Stimulated activated CD8-positive, alpha-beta memory T cell treated with anti-CD3 and anti-CD28 coated beads, Interleukin-15, amount 100 ng/mL, for 4 hours (primary cell): Measurements from ENCODE around the gene IFNL2.
"Not testable (repeated sequence)": the region's sequence is repeated elsewhere in the genome, so short reads cannot be mapped to it uniquely, and the experiment has no call there.

Source experiments
- DNase-seq, 2 donors: peaks; one replicate each; pipeline ENCODE4 v3.0.0-alpha.2; 2020; ENCODE audit warnings: low read depth in 2 of 2

The IFNL2 gene

DNA sequence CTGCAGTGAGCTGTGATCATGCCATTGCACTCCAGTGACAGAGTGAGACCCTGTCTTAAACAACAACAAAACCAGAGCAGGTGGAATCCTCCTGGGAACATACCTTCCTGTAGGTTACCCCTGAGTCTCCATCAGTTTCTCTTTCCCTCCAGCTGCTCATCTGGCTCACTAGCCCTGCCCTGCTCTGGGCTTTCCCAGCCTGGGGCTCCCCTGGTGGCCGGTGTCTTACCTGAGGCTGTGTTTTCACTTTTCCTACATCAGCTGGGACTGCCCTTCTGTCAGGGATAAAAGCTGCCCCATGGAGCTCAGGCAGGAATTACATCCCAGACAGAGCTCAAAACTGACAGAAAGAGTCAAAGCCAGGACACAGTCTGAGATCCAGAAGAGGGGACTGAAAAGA is at the start of gene IFNL2:
IFNL2 (plus strand) TSS at position 312 of the 400 bp plus-strand sequence. CDS start 173 bp downstream, outside the sequence.
- DNase-seq = not testable (repeated sequence)

DNA sequence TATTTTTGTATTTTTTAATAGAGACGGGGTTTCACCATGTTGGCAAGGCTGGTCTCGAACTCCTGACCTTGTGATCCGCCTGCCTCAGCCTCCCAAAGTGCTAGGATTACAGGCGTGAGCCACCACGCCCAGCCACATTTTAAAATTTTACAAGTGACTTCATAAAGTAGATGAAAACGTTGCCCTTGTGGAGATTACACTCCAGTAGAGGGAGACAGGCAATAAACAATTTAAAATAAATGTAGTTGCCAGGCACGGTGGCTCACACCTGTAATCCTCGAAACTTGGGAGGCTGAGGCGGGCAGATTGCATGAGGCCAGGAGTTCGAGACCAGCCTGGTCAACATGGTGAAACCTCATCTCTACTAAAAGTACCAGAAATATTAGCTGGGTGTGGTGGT is 49.1 kb upstream of the IFNL2 start:
- DNase-seq = not testable (repeated sequence)

- no peak for DNase-seq
Measured at GRCh38 chr19:39223703-39224279, 44.4 kb upstream of the IFNL2 start.

DNA sequence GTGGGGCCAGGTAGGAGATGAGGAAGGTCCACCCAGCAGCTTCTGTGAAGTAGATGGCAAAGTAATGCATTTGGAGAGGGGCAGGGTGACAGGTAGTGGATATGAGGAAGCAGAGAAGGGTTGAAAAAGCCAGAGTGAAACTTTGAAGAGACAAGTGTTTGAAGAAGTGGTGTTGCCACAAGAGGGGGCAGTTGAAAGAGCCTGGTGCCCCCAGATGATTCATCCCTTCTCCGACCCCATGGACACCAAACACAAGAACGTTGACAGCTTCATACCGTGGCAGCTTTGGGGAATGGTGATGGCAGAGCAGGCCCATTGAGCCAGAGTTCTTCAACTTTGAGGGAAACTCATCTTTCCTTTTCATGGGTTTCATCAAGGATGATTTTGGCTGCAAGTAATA is 43.3 kb upstream of the IFNL2 start:
- no peak for DNase-seq

GRCh38 chr19:39230096-39230764 is 38.0 kb upstream of the IFNL2 start:
- no peak for DNase-seq

DNA sequence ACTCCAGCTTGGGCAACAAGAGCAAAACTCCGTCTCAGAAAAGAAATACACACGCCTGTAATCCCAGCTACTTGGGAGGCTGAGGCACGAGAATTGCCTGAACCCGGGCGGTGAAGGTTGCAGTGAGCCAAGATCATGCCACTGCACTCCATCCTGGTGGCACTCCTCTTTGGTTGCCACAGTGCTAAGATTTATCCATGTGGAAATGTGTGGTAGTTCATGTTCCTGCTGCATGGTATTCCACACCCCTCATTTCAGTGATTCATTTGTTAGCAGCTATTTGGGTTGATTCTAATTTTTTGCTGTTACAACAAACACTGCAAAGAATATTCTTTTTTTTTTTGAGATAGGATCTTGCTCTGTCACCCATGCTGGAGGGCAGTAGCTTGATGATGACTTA is 35.5 kb upstream of the IFNL2 start:
- DNase-seq = no peak

DNA sequence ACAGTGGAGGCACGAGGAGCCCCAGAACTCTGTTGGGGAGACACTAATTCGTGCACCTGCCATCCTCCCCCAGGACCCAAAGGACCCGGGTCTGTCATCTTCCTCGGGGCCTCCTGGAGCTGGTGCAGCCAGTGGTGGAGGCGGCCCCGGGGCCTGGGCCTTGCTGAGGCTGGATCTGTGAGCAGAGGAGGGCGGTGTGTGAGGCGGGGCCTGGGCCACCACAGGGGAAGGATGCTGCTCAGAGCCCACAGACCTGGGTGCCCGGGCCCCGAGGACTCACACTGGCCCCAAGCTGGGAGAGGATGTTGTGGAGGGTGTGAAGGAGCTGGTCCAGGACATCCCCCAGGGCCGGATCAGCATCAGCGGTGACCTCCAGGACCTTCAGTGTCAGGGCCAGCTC is 31.7 kb upstream of the IFNL2 start:
- DNase-seq = no peak

- peak; percentile 8 to 20 for DNase-seq
Measured at GRCh38 chr19:39237200-39238184, 30.7 kb upstream of the IFNL2 start.

GRCh38 chr19:39238209-39238608 is 30.0 kb upstream of the IFNL2 start:
- no peak for DNase-seq

- no peak for DNase-seq
Measured at GRCh38 chr19:39238944-39239343, 29.3 kb upstream of the IFNL2 start.

DNA sequence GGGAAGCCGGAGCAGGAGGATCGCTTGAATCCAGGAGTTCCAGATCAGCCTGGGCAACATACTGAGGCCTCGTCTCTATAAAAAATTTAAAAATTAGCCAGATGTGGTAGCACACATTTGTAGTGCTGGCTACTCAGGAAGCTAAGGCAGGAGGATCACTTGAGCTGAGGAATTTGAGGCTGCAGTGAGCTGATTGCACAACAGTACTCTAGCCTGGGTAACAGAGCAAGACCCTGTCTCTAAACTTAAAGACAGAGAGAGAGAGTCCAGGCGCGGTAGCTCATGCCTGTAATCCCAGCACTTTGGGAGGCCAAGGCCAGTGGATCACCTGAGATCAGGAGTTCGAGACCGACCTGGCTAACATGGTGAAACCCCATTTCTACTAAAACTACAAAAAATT is 27.8 kb upstream of the IFNL2 start:
- DNase-seq = no peak

GRCh38 chr19:39243741-39244140 is 24.5 kb upstream of the IFNL2 start:
- DNase-seq = not testable (repeated sequence)

DNA sequence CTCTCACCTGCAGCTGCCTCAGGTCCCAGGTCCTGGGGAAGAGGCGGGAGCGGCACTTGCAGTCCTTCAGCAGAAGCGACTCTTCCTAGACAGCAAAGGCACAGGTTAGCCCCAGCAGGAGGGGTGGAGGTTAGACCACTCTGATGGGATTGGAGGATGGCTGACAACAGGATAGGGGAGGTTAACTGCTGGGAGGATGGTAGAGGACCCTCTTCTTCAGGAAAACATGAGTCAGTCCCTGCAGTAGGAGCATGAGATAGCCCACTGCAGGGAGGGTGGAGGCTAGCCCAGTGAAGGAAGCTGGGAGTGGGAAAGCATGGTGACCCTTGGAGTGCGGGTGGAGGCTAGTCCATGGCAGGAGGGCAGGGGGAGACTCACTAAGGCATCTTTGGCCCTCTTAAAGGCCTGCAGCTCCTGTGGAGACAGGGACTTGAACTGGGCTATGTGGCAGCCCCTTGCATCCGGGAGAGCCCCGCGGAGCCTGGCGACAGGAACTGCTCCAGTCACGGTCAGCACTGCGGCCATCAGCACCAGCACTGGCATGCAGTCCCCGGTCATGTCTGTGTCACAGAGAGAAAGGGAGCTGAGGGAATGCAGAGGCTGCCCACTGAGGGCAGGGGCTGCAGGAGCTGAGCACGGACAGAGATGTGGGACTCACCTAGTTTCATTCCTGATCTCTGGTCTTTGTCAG is 23.6 kb upstream of the IFNL2 start, which contains the start of gene IFNL3:
IFNL3 (minus strand) TSS at position 597 of the 691 bp plus-strand sequence; CDS start at position 558, 39 bp downstream.
- not testable (repeated sequence) for DNase-seq

DNA sequence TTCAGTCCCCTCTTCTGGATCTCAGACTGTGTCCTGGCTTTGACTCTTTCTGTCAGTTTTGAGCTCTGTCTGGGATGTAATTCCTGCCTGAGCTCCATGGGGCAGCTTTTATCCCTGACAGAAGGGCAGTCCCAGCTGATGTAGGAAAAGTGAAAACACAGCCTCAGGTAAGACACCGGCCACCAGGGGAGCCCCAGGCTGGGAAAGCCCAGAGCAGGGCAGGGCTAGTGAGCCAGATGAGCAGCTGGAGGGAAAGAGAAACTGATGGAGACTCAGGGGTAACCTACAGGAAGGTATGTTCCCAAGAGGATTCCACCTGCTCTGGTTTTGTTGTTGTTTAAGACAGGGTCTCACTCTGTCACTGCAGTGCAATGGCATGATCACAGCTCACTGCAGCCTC is 23.0 kb upstream of the IFNL2 start:
- not testable (repeated sequence) for DNase-seq

GRCh38 chr19:39246951-39247669 is 21.1 kb upstream of the IFNL2 start:
- DNase-seq = peak in 1 of 2 donors; percentile 10

DNA sequence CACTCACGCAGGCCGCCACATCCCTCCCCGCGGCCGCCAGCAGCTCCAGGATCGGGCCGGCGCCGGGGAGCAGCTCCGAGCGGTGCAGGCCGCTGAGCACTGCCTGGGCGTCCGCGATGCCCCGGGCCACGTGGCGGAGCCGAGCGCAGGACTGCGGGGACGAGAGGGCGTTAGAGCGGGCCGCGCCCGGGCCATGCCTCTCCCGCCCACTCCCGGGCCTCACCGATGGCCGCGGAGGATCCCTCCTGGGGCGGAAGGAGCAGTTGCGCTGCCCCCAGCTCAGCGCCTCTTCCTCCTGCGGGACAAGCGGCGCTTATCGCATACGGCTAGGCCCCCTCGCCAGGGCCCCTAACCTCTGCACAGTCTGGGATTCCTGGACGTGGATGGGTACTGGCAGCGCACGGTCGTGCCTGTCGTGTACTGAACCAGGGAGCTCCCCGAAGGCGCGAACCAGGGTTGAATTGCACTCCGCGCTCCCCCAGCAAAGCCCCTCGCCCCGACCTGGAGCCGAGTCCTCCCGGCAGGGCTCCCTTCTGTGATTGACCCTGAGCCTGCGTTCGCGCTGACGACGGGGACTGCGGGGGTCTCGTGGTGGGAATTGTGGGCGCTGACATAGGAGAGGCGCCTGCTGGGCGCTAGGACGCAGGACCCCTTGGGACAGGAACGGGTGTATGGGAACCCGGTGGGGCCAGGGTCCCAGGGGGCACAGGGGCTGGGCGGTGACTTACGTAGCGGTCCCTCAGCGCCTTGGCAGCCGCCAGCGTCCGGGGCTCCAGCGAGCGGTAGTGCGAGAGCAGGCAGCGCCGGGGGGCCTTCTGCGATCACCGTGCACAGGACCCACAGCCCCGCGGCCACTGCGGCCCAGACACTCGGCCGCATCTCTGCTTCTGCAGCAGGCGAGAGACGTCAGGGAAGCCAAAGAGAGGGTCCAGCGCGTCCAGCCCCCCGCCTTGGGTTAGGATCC is 20.2 kb upstream of the IFNL2 start:
- DNase-seq = no peak

DNA sequence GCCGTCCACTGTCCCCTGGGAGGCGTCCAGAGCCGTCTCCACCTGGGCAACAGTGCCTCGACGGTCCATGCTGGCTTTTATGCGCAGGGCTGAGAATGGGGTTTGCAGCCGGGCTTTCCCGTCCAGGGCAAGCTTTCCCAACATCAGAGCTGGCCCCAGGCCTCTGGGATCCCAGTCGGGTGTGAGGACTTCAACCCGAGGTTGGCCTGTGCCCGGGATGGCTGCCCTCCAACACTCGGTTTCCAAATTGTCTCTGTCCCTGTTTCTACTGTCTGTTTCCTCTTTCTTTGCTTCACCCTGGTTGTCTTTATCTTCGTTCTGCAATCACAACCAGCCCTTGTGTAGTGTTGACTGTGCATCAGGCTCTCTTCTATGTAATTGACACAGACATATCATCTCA is 19.4 kb upstream of the IFNL2 start, which contains the start of gene IFNL4:
IFNL4 (minus strand) TSS at position 51 of the 400 bp plus-strand sequence.
- no peak for DNase-seq

DNA sequence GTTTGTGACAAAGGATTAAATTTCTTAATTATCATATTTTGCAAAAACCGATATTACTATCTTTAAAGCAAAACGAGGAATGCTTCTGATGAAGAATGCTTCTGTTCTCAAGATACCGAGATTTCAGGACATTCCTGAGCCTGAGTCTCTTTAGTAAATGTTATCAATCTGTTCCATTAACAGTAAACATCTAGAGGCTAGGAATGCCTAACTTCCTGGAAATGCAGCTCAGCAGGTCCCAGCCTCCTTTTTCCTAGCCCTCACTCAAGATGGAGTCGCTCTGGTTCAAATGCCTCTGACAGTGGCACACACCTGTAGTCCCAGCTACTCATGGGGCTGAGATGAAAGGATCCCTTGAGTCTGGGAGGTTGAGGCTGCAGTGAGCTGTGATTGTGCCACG is 17.1 kb upstream of the IFNL2 start:
- no peak for DNase-seq

- DNase-seq = no peak
Measured at GRCh38 chr19:39251846-39252245, 16.4 kb upstream of the IFNL2 start.

GRCh38 chr19:39252458-39252857 is 15.7 kb upstream of the IFNL2 start:
- no peak for DNase-seq
